Measurements from ENCODE around the gene FAM221A. TPM values are rescaled to one million over a fixed set of nuclear protein-coding genes. Genes with fewer than 3 reads are reported as not detected.
A peak's percentile ranks its signal among the peaks of the same experiment; 100 is the strongest.

FAM221A gene
- total and polyA plus RNA-seq, 2 of the 8 experiments (the other 6 are each of a cell fraction or from before 2014, with no cell fraction given), result 21.5 to 39.0 TPM

DNA sequence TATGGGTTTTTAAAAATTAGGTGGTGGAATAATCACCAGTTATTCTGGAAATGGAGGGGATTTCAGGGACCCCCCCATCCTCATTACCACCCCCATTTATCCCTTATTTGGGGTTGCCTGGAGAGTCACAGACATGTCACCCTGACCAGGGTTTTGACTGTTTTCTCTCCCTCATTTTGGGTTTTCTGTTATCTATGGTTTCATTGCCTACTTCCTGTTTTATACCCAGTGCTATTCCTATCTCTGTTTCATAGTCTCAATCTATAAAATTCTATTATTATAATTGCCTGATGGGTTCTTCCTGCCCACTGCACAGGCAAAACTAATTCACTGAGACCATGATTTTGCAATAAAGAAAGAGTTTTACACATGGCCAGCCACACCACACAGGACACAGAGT lies 15.9 kb upstream of the FAM221A start:
- Histone ChIP-seq H3K27ac (ENCODE audit: low read depth, low read length) (no peak overlapping the region), H2BK120ac (replicated peaks; ENCODE audit: low read depth, low read length) (no peak overlapping the region), H3K14ac (ENCODE audit: insufficient read length) (no peak overlapping the region), H3K4me3 (ENCODE audit: extremely low read depth in 1 of 4, insufficient read depth in 2 of 4, low read depth in 3 of 4, low read length in 4 of 4) (no peak overlapping the region), H3K36me3 (ENCODE audit: control insufficient read depth in 2 of 4, insufficient read depth in 4 of 4, low read length in 3 of 4) (no peaks in the 10 kb centered on the region), H3K4me1 (replicated peaks in 1 of 4; ENCODE audit: control insufficient read depth in 3 of 4, insufficient read depth in 4 of 4, low read length in 3 of 4) (peaks cover 6 to 14% (median 12%) of the 10 kb centered on the region in 4 experiments), H3K23me2 (ENCODE audit: low read depth, low read length) (peaks cover 2% of the 10 kb centered on the region; the same call in 1 of the 2 replicates), H3K4ac (replicated peaks; ENCODE audit: insufficient read length, low read depth, low read length) (no peak overlapping the region), H3K23ac (ENCODE audit: insufficient read length) (no peak overlapping the region), H2AFZ (ENCODE audit: low read length) (no peak overlapping the region), H3K4me2 (ENCODE audit: insufficient read depth in 1 of 2, low read depth in 2 of 2, low read length in 2 of 2) (no peak overlapping the region), H4K20me1 (replicated peaks in 1 of 2; ENCODE audit: control insufficient read depth in 1 of 2, insufficient read depth in 2 of 2, low read length in 2 of 2) (no peaks in the 10 kb centered on the region), H2BK20ac (ENCODE audit: low read length) (0 out of 2 replicates have a peak overlapping the region, but pooled peaks have one; percentile 48), H3K56ac (replicated peaks; ENCODE audit: insufficient read length, low read depth, low read length) (no peak overlapping the region), H4K5ac (ENCODE audit: insufficient read length, low read depth, low read length) (no peak overlapping the region), H2BK12ac (ENCODE audit: low read depth, low read length) (no peak overlapping the region), H3K9me3 (ENCODE audit: insufficient read depth in 2 of 2, low read depth in 1 of 2, low read length in 1 of 2) (no peaks in the 10 kb centered on the region), H2BK15ac (ENCODE audit: low read length) (no peak overlapping the region), H3K79me1 (ENCODE audit: low read depth, low read length) (no peaks in the 10 kb centered on the region), H3K9ac (replicated peaks in 1 of 4; ENCODE audit: extremely low read depth in 1 of 4, low read depth in 3 of 4, low read length in 3 of 4) (no peak overlapping the region), H4K91ac (replicated peaks; ENCODE audit: insufficient read length, low read length) (no peak overlapping the region), H2BK5ac (ENCODE audit: low read depth, low read length) (no peak overlapping the region), H3K27me3 (replicated peaks in 1 of 4; ENCODE audit: control insufficient read depth in 3 of 4, extremely low read depth in 1 of 4, insufficient read depth in 3 of 4, low read length in 3 of 4) (no peaks in the 10 kb centered on the region), H3K18ac (ENCODE audit: extremely low read depth, low read length) (no peak overlapping the region), H3K79me2 (ENCODE audit: control insufficient read depth in 1 of 2, insufficient read depth in 2 of 2, low read length in 2 of 2) (no peaks in the 10 kb centered on the region), H4K8ac (ENCODE audit: extremely low read depth, insufficient read depth, low read length) (no peak overlapping the region), H2AK5ac (ENCODE audit: low read depth, low read length) (no peak overlapping the region)
- CTCF ChIA-PET (ENCODE audit: partially characterized antibody), result interaction anchor here (1.1 kb wide), 1 partner anchor 16 kb away, joined by 3 read pairs; the partner anchor contains the start of gene FAM221A
- POLR2A ChIA-PET (ENCODE audit: partially characterized antibody), result interaction anchor here (1.2 to 3.9 kb wide), 3 partner anchors 17 to 67 kb away, joined by 3 to 27 read pairs (median 4); partner anchors contain the start of genes CCDC126 and FAM221A
- DNase-seq (ENCODE audit: low read depth in 1 of 2, low spot score in 2 of 2) (no peak), FAIRE-seq (no peak)
- TF ChIP-seq CBX5 (IDR thresholded peaks at IDR 0.05; ENCODE audit: low read depth, low read length), result no peak
- TF ChIP-seq POLR2A (IDR thresholded peaks at IDR 0.05; ENCODE audit: control extremely low read depth in 1 of 2, low read depth in 2 of 2, low read length in 2 of 2), result no peak
- no peak for TF ChIP-seq RNF2 (IDR thresholded peaks at IDR 0.05; ENCODE audit: borderline replicate concordance, low read depth, low read length, missing control alignments, poor library complexity, severe bottlenecking)
- no peak for TF ChIP-seq BCL11A (IDR thresholded peaks at IDR 0.05; ENCODE audit: low read depth in 2 of 2, low read length in 2 of 2)
- no peak for TF ChIP-seq TAF1 (IDR thresholded peaks at IDR 0.05; ENCODE audit: low read depth, low read length)
- TF ChIP-seq RAD21 (IDR thresholded peaks at IDR 0.05 in 1 of 2, conservative IDR thresholded peaks at IDR 0.05 in 1 of 2; ENCODE audit: low read depth in 2 of 2, low read length in 2 of 2), result no peak
- TF ChIP-seq CTBP2 (IDR thresholded peaks at IDR 0.05; ENCODE audit: borderline replicate concordance, insufficient read depth, insufficient read length, low read length), result no peak
- TF ChIP-seq ASH2L (IDR thresholded peaks at IDR 0.05; ENCODE audit: low read length), result no peak
- TF ChIP-seq EP300 (IDR thresholded peaks at IDR 0.05; ENCODE audit: borderline replicate concordance in 1 of 2, low read depth in 2 of 2, low read length in 2 of 2), result no peak
- TF ChIP-seq USF2 (IDR thresholded peaks at IDR 0.05; ENCODE audit: low read length), result no peak

Measured in H1 (cell line).